ENCODE data around the gene CD1B.

DNA sequence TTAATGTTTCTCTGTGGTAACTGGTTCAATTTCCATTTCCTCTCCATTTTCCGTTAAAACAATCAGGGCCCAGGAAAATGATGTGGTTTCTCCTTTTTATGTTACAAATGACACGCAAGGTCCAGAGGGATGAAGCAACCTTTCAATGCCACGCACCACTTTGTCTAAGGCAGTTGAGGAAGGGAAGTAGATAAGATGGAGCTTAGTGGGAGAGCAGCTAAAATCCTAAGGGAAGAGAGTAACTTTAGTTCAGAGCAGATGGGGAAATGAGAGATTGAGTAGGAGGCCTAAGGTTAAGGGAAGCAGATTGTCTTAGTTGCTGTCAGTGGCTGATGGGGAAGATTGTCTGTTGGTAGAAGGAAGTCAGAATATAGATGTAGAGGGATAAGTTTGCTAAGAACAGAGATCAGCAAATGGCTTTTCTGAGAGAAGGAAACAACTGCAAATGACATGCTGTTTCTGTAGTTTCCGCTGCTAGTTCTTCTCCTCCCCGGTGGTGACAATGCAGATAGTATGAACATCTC lies 40.9 kb downstream of the CD1B start:
- TF ChIP-seq POLR2AphosphoS5 (IDR thresholded peaks at IDR 0.05; ENCODE audit: low read depth, low read length) (no peak), TAF1 (IDR thresholded peaks at IDR 0.05; ENCODE audit: borderline replicate concordance, insufficient read depth, low read length) (no peak)

Measured in PFSK-1 (cell line).